Mesenchymal stem cell (in vitro differentiated cells and primary cell): ENCODE measurements around the gene JMJD7.

Experiments
- DNase-seq: peaks from one replicate; pipeline ENCODE4 v3.0.0-alpha.2; 2013
- H2AFZ ChIP-seq: one replicate; pipeline ENCODE4 v1.6.1; 2013; ENCODE audit warnings: low read depth, mild to moderate bottlenecking, control low read depth, inconsistent platforms, low read length, moderate library complexity
- H2AK5ac ChIP-seq: 2 replicates; pipeline ENCODE4 v1.6.1; 2013; ENCODE audit warnings: low read length, moderate library complexity, mild to moderate bottlenecking, inconsistent platforms; ENCODE audit not compliant: severe bottlenecking
- H2BK120ac ChIP-seq: one replicate; pipeline ENCODE4 v1.6.1; 2013; ENCODE audit warnings: low read depth, mild to moderate bottlenecking, inconsistent platforms, low read length, moderate library complexity
- H2BK12ac ChIP-seq, 2 experiments: one replicate each; pipeline ENCODE4 v1.6.1; 2013; ENCODE audit warnings: inconsistent platforms in 2 of 2, low read length in 2 of 2, mild to moderate bottlenecking in 2 of 2, moderate library complexity in 2 of 2, control low read depth in 1 of 2
- H2BK15ac ChIP-seq: one replicate; pipeline ENCODE4 v1.6.1; 2013; ENCODE audit warnings: mild to moderate bottlenecking, low read depth, inconsistent platforms; ENCODE audit not compliant: poor library complexity, severe bottlenecking
- H2BK5ac ChIP-seq: 2 replicates; pipeline ENCODE4 v1.6.1; 2013; ENCODE audit warnings: low read depth, mild to moderate bottlenecking, low read length, control low read depth, inconsistent platforms; ENCODE audit not compliant: poor library complexity, severe bottlenecking
- H3K14ac ChIP-seq, 2 experiments: one replicate each; pipeline ENCODE4 v1.6.1; 2013; ENCODE audit warnings: inconsistent platforms in 2 of 2, low read length in 2 of 2, control low read depth in 1 of 2, mild to moderate bottlenecking in 1 of 2, moderate library complexity in 1 of 2
- H3K18ac ChIP-seq, 2 experiments: one replicate each; pipeline ENCODE4 v1.6.1; 2013; ENCODE audit warnings: inconsistent platforms in 2 of 2, low read length in 2 of 2, control low read depth in 1 of 2, low read depth in 1 of 2, mild to moderate bottlenecking in 1 of 2
- H3K23ac ChIP-seq, 2 experiments: one replicate each; pipeline ENCODE4 v1.6.1; 2013; ENCODE audit warnings: inconsistent platforms in 2 of 2, low read length in 2 of 2, mild to moderate bottlenecking in 2 of 2, moderate library complexity in 2 of 2, control low read depth in 1 of 2
- H3K27ac ChIP-seq: 2 replicates; pipeline ENCODE4 v1.5.1; 2013; ENCODE audit warnings: mild to moderate bottlenecking, moderate library complexity, low read length, control low read depth, inconsistent platforms; ENCODE audit not compliant: poor library complexity, severe bottlenecking
- H3K27me3 ChIP-seq, 2 experiments: 2 replicates each; pipeline versions ENCODE4 v1.6.1 to v1.7.0; 2013; ENCODE audit warnings: low read length in 2 of 2, mild to moderate bottlenecking in 2 of 2, moderate library complexity in 2 of 2, control low read depth in 1 of 2, inconsistent platforms in 1 of 2; ENCODE audit not compliant: control insufficient read depth in 1 of 2, insufficient read depth in 1 of 2
- H3K36me3 ChIP-seq, 2 experiments: 2 replicates each; pipeline versions ENCODE4 v1.6.1 to v1.7.0; 2013; ENCODE audit warnings: low read length in 2 of 2, control low read depth in 1 of 2, inconsistent platforms in 1 of 2, low read depth in 1 of 2, mild to moderate bottlenecking in 1 of 2; ENCODE audit not compliant: insufficient read depth in 2 of 2, control insufficient read depth in 1 of 2
- H3K4ac ChIP-seq, 2 experiments: one replicate each; pipeline ENCODE4 v1.6.1; 2013; ENCODE audit warnings: inconsistent platforms in 2 of 2, low read length in 2 of 2, mild to moderate bottlenecking in 2 of 2, moderate library complexity in 2 of 2, control low read depth in 1 of 2, low read depth in 1 of 2
- H3K4me1 ChIP-seq: 2 replicates; pipeline ENCODE4 v1.6.1; 2013; ENCODE audit warnings: low read depth, low read length, control low read depth; ENCODE audit not compliant: control insufficient read depth, insufficient read depth
- H3K4me2 ChIP-seq: 2 replicates; pipeline ENCODE4 v1.6.1; 2013; ENCODE audit warnings: low read length, mild to moderate bottlenecking, inconsistent platforms; ENCODE audit not compliant: poor library complexity, severe bottlenecking
- H3K4me3 ChIP-seq, 2 experiments: 2 replicates each; pipeline versions ENCODE4 v1.5.1 to v1.7.0; 2013; ENCODE audit warnings: low read length in 2 of 2, mild to moderate bottlenecking in 2 of 2, control low read depth in 1 of 2, low read depth in 1 of 2; ENCODE audit not compliant: insufficient read depth in 1 of 2
- H3K79me1 ChIP-seq: replicated peaks from 2 replicates; pipeline ENCODE4 v1.6.1; 2013; ENCODE audit warnings: mild to moderate bottlenecking, control low read depth, low read length, inconsistent platforms; ENCODE audit not compliant: poor library complexity, severe bottlenecking
- H3K9ac ChIP-seq: 2 replicates; pipeline ENCODE4 v1.7.0; 2013; ENCODE audit warnings: mild to moderate bottlenecking, low read length, moderate library complexity
- H3K9me3 ChIP-seq: 2 replicates; pipeline ENCODE4 v1.7.0; 2013; ENCODE audit warnings: mild to moderate bottlenecking, low read length; ENCODE audit not compliant: control insufficient read depth
- H4K8ac ChIP-seq: one replicate; pipeline ENCODE4 v1.6.1; 2013; ENCODE audit warnings: inconsistent platforms, mild to moderate bottlenecking, low read length, moderate library complexity
- H4K91ac ChIP-seq: one replicate; pipeline ENCODE4 v1.6.1; 2013; ENCODE audit warnings: mild to moderate bottlenecking, low read length, inconsistent platforms
- WGBS: methylation state at CpG from one replicate; pipeline ENCODE4 v1.1.7; 2013; ENCODE audit warnings: mixed read lengths; 5-methylcytosine and 5-hydroxymethylcytosine counted together

The JMJD7 gene

GRCh38 chr15:41855261-41855961 is 27.5 kb downstream of the JMJD7 start:
- no peak overlapping the region for H3K27ac ChIP-seq
- no peaks in the 10 kb centered on the region for H3K79me1 ChIP-seq
- H3K4ac ChIP-seq, result no peak overlapping the region
- no peak overlapping the region for H2BK5ac ChIP-seq
- H3K9me3 ChIP-seq, result no peaks in the 10 kb centered on the region
- peaks cover 10% of the 10 kb centered on the region for H3K4me1 ChIP-seq
- H3K23ac ChIP-seq, result no peak overlapping the region
- H2AK5ac ChIP-seq, result no peak overlapping the region
- no peak overlapping the region for H3K14ac ChIP-seq
- no peak overlapping the region for H2BK15ac ChIP-seq
- H3K4me3 ChIP-seq, result peak overlapping the region in 1 of 2 experiments; percentile 8
- 69% methylated on average over 26 of the region's 30 CpGs for WGBS
- H4K91ac ChIP-seq, result no peak overlapping the region
- no peak overlapping the region for H2BK120ac ChIP-seq
- no peak overlapping the region for H4K8ac ChIP-seq
- peaks cover 0 to 71% of the 10 kb centered on the region in 2 experiments for H3K27me3 ChIP-seq
- H2BK12ac ChIP-seq, result no peak overlapping the region
- no peak for DNase-seq
- H2AFZ ChIP-seq, result no peak overlapping the region
- no peak overlapping the region for H3K18ac ChIP-seq
- H3K4me2 ChIP-seq, result no peak overlapping the region
- H3K36me3 ChIP-seq, result peaks cover 0 to 51% of the 10 kb centered on the region in 2 experiments
- H3K9ac ChIP-seq, result no peak overlapping the region

GRCh38 chr15:41856262-41856661 is 28.4 kb downstream of the JMJD7 start:
- no peak overlapping the region for H4K8ac ChIP-seq
- no peak overlapping the region for H3K18ac ChIP-seq
- H2BK15ac ChIP-seq, result no peak overlapping the region
- 98% methylated on average over 17 of the region's 17 CpGs for WGBS
- H3K27ac ChIP-seq, result no peak overlapping the region
- H3K79me1 ChIP-seq, result no peaks in the 10 kb centered on the region
- peaks cover 0 to 55% of the 10 kb centered on the region in 2 experiments for H3K36me3 ChIP-seq
- no peak overlapping the region for H2BK12ac ChIP-seq
- H2BK120ac ChIP-seq, result no peak overlapping the region
- H3K4me1 ChIP-seq, result peaks cover 10% of the 10 kb centered on the region
- no peak overlapping the region for H3K4ac ChIP-seq
- no peak overlapping the region for H3K9ac ChIP-seq
- no peak overlapping the region for H3K4me3 ChIP-seq
- H3K27me3 ChIP-seq, result peaks cover 0 to 70% of the 10 kb centered on the region in 2 experiments
- no peak overlapping the region for H2BK5ac ChIP-seq
- no peak overlapping the region for H2AFZ ChIP-seq
- no peak overlapping the region for H3K23ac ChIP-seq
- no peak overlapping the region for H4K91ac ChIP-seq
- no peaks in the 10 kb centered on the region for H3K9me3 ChIP-seq
- no peak for DNase-seq
- H3K4me2 ChIP-seq, result no peak overlapping the region
- H3K14ac ChIP-seq, result no peak overlapping the region
- H2AK5ac ChIP-seq, result no peak overlapping the region

- no peaks in the 10 kb centered on the region for H3K9me3 ChIP-seq
- H3K9ac ChIP-seq, result no peak overlapping the region
- H3K18ac ChIP-seq, result no peak overlapping the region
- H3K4me1 ChIP-seq, result peaks cover 10% of the 10 kb centered on the region
- no peak overlapping the region for H2BK120ac ChIP-seq
- no peak overlapping the region for H2BK12ac ChIP-seq
- no peak overlapping the region for H3K23ac ChIP-seq
- no peak overlapping the region for H3K27ac ChIP-seq
- H3K4me2 ChIP-seq, result no peak overlapping the region
- H3K79me1 ChIP-seq, result no peaks in the 10 kb centered on the region
- no peak overlapping the region for H3K14ac ChIP-seq
- H4K91ac ChIP-seq, result no peak overlapping the region
- no peak overlapping the region for H2AK5ac ChIP-seq
- H4K8ac ChIP-seq, result no peak overlapping the region
- WGBS, result 90% methylated on average over 12 of the region's 12 CpGs
- H2AFZ ChIP-seq, result no peak overlapping the region
- peaks cover 0 to 60% of the 10 kb centered on the region in 2 experiments for H3K36me3 ChIP-seq
- DNase-seq, result no peak
- H3K4me3 ChIP-seq, result no peak overlapping the region
- H3K4ac ChIP-seq, result no peak overlapping the region
- peaks cover 0 to 67% of the 10 kb centered on the region in 2 experiments for H3K27me3 ChIP-seq
- H2BK15ac ChIP-seq, result no peak overlapping the region
- no peak overlapping the region for H2BK5ac ChIP-seq
Measured at GRCh38 chr15:41856716-41857115, 28.8 kb downstream of the JMJD7 start.

- Histone ChIP-seq H4K8ac (no peak overlapping the region), H3K4me1 (peaks cover 10% of the 10 kb centered on the region), H2BK15ac (no peak overlapping the region), H3K4me2 (no peak overlapping the region), H3K27me3 (peaks cover 0 to 66% of the 10 kb centered on the region in 2 experiments), H3K23ac (no peak overlapping the region), H3K18ac (no peak overlapping the region), H3K4me3 (no peak overlapping the region), H3K4ac (no peak overlapping the region), H3K27ac (no peak overlapping the region), H3K36me3 (peaks cover 0 to 64% of the 10 kb centered on the region in 2 experiments), H2AK5ac (no peak overlapping the region), H2AFZ (no peak overlapping the region), H2BK12ac (no peak overlapping the region), H2BK120ac (no peak overlapping the region), H4K91ac (no peak overlapping the region), H3K14ac (no peak overlapping the region), H3K9ac (no peak overlapping the region), H2BK5ac (no peak overlapping the region), H3K79me1 (no peaks in the 10 kb centered on the region), H3K9me3 (no peaks in the 10 kb centered on the region)
- WGBS, result 89% methylated on average over 8 of the region's 9 CpGs
- no peak for DNase-seq
Measured at GRCh38 chr15:41857316-41857715, 29.4 kb downstream of the JMJD7 start.
